Activated CD8-positive, alpha-beta memory T cell treated with anti-CD3 and anti-CD28 coated beads, Interleukin-2, amount 50 U/mL, for 24 hours (primary cell): ENCODE data around the gene FBXO2.
A peak's percentile ranks its signal among the peaks of the same experiment; 100 is the strongest.

ENCODE experiments used
- DNase-seq: peaks from one replicate; pipeline ENCODE4 v3.0.0-alpha.2; 2020; ENCODE audit errors: extremely low read depth

Gene FBXO2

GRCh38 chr1:11654137-11654938 is at the start of gene FBXO2, which contains the start of gene FBXO44:
TSS of gene FBXO2 (minus strand) at chr1:11654429. CDS start at chr1:11654340, 89 bp downstream.
TSS of gene FBXO44 (plus strand) at chr1:11654877. CDS start at chr1:11655836, 959 bp downstream.
- no peak for DNase-seq

DNA sequence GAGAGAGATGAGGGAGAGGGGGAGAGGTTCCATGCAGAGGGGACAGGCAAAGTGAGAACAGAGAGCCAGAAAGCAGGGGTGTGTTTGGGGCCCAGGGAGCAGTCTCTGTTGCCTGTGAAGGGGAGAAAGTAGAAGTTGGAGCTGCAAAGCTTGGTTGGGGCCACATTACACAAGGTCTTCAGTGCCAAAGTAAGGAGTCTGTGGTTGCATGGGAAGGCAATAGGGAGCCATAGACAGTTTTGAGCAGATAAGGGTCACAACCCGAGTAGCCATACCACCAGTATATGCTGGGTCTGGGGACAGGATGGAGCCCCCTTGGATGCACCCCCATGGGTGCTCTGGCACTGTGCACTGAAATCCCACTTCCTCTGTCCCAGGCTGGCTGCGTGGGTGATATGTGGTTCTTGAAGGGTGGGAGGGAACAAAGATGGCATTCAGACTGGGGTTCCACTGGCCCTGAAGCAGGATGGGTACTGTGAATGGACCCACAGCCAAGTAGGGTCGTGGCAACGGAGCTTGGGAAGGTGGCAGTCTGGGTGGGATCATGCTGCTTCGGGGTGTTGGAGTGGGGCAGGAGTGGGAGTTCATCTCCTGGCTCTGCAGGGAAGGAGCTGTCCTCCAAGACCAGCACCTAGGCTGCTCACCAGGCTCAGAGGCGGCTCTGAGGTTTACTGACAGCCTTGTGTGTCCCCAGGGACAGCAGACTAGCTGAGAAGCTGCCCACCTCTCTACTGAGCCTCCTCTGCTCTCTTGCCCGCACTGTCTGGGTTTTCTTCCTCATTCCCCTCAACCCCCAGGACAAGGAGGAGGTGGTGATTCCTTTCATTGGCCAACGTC is 49.3 kb upstream of the FBXO2 start:
- DNase-seq, result no peak

- no peak for DNase-seq
These were observed 48.0 kb upstream of the FBXO2 start for GRCh38 chr1:11701981-11702803.

- DNase-seq, result no peak
These were observed 47.3 kb upstream of the FBXO2 start for GRCh38 chr1:11701551-11701961.

GRCh38 chr1:11700601-11701467 is 46.6 kb upstream of the FBXO2 start:
- DNase-seq, result no peak

GRCh38 chr1:11697893-11698210 is 43.6 kb upstream of the FBXO2 start:
- no peak for DNase-seq

- DNase-seq, result no peak
These were observed 43.1 kb upstream of the FBXO2 start for GRCh38 chr1:11697188-11697892.

DNA sequence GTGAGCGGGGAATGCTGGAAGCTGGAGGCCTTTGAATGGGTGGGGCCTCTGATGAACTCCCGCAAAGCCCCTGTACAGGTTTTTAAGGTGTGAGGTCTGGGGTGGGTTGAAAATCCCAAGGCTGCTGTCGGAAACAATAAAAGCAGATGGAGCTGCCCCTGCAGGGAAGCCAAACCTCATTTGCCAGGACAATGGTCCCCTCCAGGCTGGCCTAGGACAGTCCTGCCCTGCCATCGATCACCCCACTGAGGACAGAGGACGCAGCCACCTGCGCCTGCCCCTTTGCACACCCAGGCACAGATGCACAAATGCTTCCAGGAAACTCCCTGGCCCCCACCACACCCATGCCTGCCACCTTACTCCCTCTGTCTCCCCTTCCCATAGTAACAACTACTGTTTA is 41.6 kb upstream of the FBXO2 start:
- no peak for DNase-seq

DNA sequence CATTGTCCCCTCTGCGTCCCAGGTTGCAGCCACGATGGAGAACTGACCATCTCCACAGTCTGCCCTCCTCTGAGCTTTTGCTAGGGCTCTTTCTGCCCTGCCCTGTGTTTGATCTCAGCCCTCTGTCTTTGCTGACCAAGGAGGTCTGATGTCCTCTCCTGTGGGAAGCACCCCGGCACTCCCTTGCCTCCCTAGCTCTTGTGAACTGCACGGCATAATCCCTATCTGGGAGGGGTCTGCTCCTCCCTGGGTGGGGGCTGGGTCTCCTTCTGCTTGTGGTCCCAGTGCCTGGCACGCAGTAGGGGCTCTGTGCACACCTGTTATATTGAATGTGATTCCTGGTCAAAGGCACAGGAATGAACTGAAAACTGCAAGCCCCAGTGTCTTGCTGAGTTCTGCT is 39.7 kb upstream of the FBXO2 start:
- DNase-seq, result no peak

DNA sequence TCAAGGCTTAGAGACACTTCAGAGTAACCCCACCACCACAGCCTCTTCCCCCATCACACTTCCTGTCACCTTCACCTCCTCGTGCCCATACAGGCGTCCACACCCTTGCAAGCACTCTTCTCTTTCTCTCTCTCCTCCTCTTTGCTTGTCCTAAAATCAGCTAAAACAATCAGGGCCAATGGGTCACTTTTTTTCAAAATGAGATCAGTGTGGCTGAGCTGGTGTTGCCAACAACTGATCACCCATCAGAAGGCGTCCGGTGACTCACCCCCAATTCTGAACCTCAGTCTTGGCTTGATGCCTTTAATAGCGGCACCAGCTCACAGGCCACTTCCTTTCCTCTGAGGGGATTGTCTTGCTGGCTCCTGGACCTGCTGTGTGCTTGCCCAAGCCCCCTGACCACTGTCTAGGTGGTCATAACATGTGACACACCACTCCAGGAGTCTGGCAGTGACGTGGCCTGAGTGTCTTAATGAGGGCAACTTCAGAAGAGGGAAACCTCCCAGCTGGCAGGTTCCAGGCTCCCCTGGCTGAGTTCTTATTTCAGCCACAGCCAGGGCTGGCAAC is 38.9 kb upstream of the FBXO2 start:
- peak; percentile 34 for DNase-seq

DNA sequence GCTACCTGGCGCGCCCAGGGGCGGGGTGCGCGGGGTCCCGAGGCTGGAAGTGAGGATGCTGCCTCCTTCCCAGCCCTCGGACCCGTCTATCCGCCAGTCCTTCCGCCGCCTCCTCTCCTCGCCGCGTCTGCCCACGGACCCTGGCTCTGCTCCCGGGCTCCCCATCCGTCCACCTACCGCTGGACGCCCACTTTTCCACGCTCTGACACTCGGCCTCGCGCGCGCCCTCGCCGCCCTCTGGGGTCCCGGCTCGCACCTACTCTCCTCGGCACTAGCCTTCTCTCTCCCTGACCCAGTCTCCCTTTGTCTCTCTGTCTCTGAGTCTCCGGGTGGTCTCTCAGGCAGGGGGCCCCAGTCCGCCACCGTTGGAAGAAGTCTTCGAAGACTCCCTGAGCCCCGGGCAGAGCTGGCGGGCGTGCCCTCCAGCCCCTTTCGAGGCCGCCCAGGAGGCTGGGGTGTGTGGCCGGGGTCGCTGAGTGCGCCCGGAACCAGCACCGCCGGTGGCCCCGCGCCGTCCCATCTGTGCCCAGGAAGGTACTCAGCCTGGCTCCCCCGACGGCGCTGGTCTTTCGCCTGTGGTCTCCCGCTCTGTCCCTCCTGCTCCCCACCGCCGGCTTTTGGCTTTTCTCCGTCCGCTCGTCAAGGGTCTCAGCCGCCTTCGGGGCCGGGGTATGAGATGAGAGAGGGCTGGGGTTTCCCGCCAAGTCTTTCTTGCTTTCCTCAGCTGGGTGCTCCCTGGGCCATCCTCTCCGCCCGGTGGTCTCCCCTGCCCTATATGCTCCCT is 37.9 kb upstream of the FBXO2 start:
- DNase-seq, result no peak

DNA sequence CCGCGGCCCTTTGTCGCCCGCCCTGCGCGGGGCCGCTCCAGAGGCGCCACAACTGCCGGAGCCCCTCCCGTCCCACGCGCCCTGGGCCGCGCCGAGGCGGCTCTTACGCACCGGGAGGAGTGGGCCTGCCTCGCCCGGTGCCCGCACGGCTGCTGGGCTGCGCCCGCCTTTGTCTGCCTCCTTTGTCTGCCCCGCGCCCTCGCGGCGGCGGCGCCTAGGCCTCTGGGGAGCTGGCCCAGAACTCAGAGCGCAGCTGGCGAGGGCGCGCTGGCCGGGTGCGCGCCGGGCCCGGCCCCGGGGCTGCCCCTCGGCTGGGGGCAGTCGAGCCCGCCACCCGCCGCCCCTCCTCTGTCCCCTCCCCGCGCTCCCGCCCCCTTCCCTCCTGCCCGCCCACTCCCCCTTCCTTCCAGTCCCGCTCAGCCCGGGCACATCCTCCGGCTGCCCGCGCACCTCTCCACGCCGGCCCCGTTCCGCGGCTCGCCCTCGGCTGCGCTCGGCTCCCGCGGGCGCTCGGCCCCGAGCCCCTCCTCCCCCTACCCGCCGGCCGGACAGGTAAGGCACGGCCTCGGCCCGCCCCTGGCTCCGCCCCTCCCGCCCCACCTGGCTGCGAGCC is 37.2 kb upstream of the FBXO2 start, which contains the start of gene DRAXIN:
DRAXIN (plus strand) TSS at position 409 of the 613 bp plus-strand sequence. CDS start 14,549 bp downstream, outside the sequence.
- DNase-seq, result no peak

DNA sequence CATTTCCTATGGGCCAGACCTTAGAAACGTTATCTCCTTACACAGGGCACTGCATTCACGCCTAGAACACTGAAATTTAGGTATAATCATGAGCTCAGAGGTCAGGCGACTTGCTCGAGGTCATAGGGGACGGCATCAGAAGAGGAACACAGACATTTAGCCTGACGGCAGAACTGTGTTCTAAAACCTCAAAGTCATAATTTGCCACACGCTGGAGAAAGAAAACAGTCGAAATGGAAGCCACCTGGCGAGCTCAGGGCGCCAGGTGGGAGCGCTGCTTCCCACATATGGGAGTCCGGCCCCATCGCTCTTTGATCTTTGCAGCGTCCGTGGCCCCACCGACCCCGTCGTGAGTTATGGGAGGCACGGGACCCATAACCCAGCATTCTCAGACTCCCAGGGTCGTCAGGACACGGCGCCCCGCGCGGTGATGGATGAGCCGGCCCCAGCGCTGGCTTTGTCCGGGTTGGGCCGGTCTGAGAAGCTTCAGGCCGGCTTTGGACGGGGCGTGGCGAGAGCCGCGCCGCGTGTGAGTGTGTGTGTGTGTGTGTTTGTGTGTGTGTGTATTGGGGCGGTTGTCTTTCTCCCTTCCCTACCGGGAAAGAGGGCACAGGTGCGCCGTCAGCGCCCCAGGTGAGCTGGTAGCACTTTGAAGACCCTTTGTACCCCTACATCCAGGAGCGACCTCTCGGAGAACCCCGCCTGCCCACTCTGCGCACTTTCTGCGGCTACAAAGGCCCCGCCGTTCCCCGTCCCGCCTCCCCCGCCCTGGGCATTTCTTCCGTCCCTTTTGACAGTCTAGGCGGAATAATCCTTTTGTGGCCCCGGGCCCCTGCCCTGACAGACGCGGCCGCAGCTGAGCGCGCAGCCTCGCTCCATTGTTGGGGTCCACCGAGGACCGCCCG is 36.4 kb upstream of the FBXO2 start:
- no peak for DNase-seq

- no peak for DNase-seq
These were observed 34.3 kb upstream of the FBXO2 start for GRCh38 chr1:11688506-11688905.

DNA sequence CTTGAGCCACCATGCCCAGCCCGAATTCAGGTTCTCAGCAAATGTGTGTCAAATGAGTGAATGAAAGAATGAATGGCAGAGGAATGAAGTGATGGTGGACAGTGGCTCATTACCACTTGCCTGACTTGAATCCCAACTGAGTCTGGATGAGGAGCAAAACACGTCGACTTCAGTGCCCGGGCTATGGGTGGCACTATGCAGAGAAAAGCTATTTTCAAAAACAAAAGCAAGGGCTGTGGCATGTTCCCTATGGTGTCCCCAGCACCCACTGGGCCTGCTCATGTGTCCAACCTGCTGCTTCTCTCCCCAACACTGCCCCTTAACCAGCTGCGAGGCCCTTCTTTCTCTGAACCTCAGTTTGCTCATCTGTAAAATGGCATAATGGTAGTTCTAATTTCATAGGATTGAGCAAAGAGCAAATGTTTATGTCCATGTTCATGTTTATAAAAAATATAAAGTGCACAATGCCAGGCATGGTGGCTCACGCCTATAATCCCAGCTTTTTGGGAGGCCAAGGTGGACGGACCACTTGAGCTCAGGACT is 31.1 kb upstream of the FBXO2 start:
- no peak for DNase-seq

- no peak for DNase-seq
These were observed 29.8 kb upstream of the FBXO2 start for GRCh38 chr1:11684070-11684469.

DNA sequence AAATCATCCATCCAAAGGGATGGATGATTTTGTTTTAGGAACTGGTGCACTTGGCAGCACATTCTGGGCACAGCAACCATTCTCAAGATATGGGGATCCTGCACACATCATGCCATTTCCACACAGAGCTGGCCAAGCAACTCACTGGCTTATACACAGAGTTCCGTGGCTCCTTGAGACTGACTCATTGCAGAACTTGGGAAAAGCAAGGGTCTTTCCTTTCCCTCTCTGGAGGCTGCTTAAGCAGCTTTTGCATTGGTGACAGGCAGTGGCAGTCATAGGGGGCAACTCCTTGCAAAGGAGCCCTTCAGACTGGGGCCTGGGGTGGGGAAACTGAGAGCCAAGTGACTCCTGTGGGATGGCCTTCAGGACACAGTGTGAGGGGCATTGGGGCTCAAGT is 28.6 kb upstream of the FBXO2 start:
- no peak for DNase-seq
